ENCODE data around the gene DERL2. TPM values are rescaled to one million over a fixed set of nuclear protein-coding genes. Genes with fewer than 3 reads are reported as not detected.

The DERL2 gene
- total and polyA plus RNA-seq, 2 experiments from 2014 or later, result 54.3 to 136 TPM

- Histone ChIP-seq H3K4me1 (ENCODE audit: insufficient read depth) (peaks cover 11% of the 10 kb centered on the region), H3K79me2 (peaks cover 55% of the 10 kb centered on the region), H3K4me2 (no peak overlapping the region), H3K36me3 (replicated peaks; ENCODE audit: insufficient read depth, low read depth) (no peaks in the 10 kb centered on the region), H3K27me3 (no peaks in the 10 kb centered on the region), H2AFZ (no peak overlapping the region), H3K27ac (no peak overlapping the region), H3K4me3 (no peak overlapping the region), H3K9me3 (ENCODE audit: low read depth) (no peaks in the 10 kb centered on the region), H4K20me1 (ENCODE audit: insufficient read depth, poor library complexity, severe bottlenecking) (no peaks in the 10 kb centered on the region), H3K9me2 (replicated peaks; ENCODE audit: insufficient read depth) (no peaks in the 10 kb centered on the region)
- no peak for DNase-seq (ENCODE audit: low spot score)
- 89% methylated on average over 2 of the region's 2 CpGs for WGBS (ENCODE audit: low lambda C conversion rate, missing lambda C conversion rate)
- TF ChIP-seq EZH2 (IDR thresholded peaks at IDR 0.05; ENCODE audit: borderline replicate concordance) (no peak), EZH2phosphoT487 (IDR thresholded peaks at IDR 0.05; ENCODE audit: low read depth, severe bottlenecking, unreplicated experiment) (no peak), CTCF (IDR thresholded peaks at IDR 0.05; ENCODE audit: poor library complexity) (no peak)
Measured at GRCh38 chr17:5422505-5422904, 63.5 kb downstream of the DERL2 start.

Other genes starting within 250 kb of the DERL2 start
- gene RABEP1, start 203.9 kb downstream of the DERL2 start, total RNA-seq, result 35.2 and 47.9 TPM in 2 replicates
- 31.0 and 31.7 TPM in 2 replicates for gene RABEP1, start 203.9 kb downstream of the DERL2 start, polyA plus RNA-seq
- 56.6 and 65.2 TPM in 2 replicates for gene NUP88, start 66.5 kb downstream of the DERL2 start, total RNA-seq
- 38.0 and 50.8 TPM in 2 replicates for gene NUP88, start 66.5 kb downstream of the DERL2 start, polyA plus RNA-seq
- 57.4 and 57.6 TPM in 2 replicates for gene RPAIN, start 66.0 kb downstream of the DERL2 start, total RNA-seq
- gene RPAIN, start 66.0 kb downstream of the DERL2 start, polyA plus RNA-seq, result 51.6 and 60.7 TPM in 2 replicates
- gene C1QBP, start 47.0 kb downstream of the DERL2 start, total RNA-seq, result 145 and 149 TPM in 2 replicates
- 176 and 185 TPM in 2 replicates for gene C1QBP, start 47.0 kb downstream of the DERL2 start, polyA plus RNA-seq
- 7.8 and 9.6 TPM in 2 replicates for gene DHX33, start 17.2 kb downstream of the DERL2 start, total RNA-seq
- 2.2 and 2.3 TPM in 2 replicates for gene DHX33, start 17.2 kb downstream of the DERL2 start, polyA plus RNA-seq
- gene MIS12, start 388 bp upstream of the DERL2 start, total RNA-seq, result 25.7 and 33.0 TPM in 2 replicates
- gene MIS12, start 388 bp upstream of the DERL2 start, polyA plus RNA-seq, result 19.6 and 20.8 TPM in 2 replicates
- 36.7 and 42.9 TPM in 2 replicates for gene NLRP1, start 98.3 kb upstream of the DERL2 start, total RNA-seq
- 54.8 and 64.8 TPM in 2 replicates for gene NLRP1, start 98.3 kb upstream of the DERL2 start, polyA plus RNA-seq